ENCODE results near the gene ESM1.

The ESM1 gene

GRCh38 chr5:54986269-54986654 is 869 bp upstream of the ESM1 start:
- DNase-seq (ENCODE audit: low read depth) = no peak

GRCh38 chr5:54981928-54982327 is 3.5 kb downstream of the ESM1 start:
- no peak for DNase-seq (ENCODE audit: low read depth)

- no peak for DNase-seq (ENCODE audit: low read depth)
Measured at GRCh38 chr5:54975701-54976100, 9.7 kb downstream of the ESM1 start.

GRCh38 chr5:54969856-54970828 is 15.3 kb downstream of the ESM1 start:
- DNase-seq (ENCODE audit: low read depth) = no peak

- DNase-seq (ENCODE audit: low read depth) = no peak
Measured at GRCh38 chr5:54969242-54969641, 16.2 kb downstream of the ESM1 start.

GRCh38 chr5:54965806-54966205 is 19.6 kb downstream of the ESM1 start:
- DNase-seq (ENCODE audit: low read depth) = no peak

GRCh38 chr5:54964405-54964804 is 21.0 kb downstream of the ESM1 start:
- DNase-seq (ENCODE audit: low read depth) = no peak

GRCh38 chr5:54959673-54960418 is 25.5 kb downstream of the ESM1 start:
- DNase-seq (ENCODE audit: low read depth) = no peak

- no peak for DNase-seq (ENCODE audit: low read depth)
Measured at GRCh38 chr5:54956922-54957321, 28.5 kb downstream of the ESM1 start.

- DNase-seq (ENCODE audit: low read depth) = no peak
Measured at GRCh38 chr5:54947187-54947586, 38.2 kb downstream of the ESM1 start.

GRCh38 chr5:54946306-54946819 is 39.0 kb downstream of the ESM1 start:
- no peak for DNase-seq (ENCODE audit: low read depth)

- peak; percentile 13 for DNase-seq (ENCODE audit: low read depth)
Measured at GRCh38 chr5:54944364-54944763, 41.0 kb downstream of the ESM1 start.

GRCh38 chr5:54942064-54942778 is 43.2 kb downstream of the ESM1 start:
- no peak for DNase-seq (ENCODE audit: low read depth)

GRCh38 chr5:54936201-54936600 is 49.2 kb downstream of the ESM1 start:
- DNase-seq (ENCODE audit: low read depth) = no peak

GRCh38 chr5:54932789-54933188 is 52.6 kb downstream of the ESM1 start:
- DNase-seq (ENCODE audit: low read depth) = no peak

- DNase-seq (ENCODE audit: low read depth) = no peak
Measured at GRCh38 chr5:54930736-54931135, 54.7 kb downstream of the ESM1 start.
